Fibroblast of villous mesenchyme (primary cell): ENCODE measurements around the gene KCNQ1. TPM values are rescaled to one million over a fixed set of nuclear protein-coding genes. Genes with fewer than 3 reads are reported as not detected.

Source experiments
- DNase-seq: peaks from one replicate; pipeline ENCODE4 v3.0.0-alpha.2; 2010; ENCODE audit warnings: low read depth
- H3K4me3 ChIP-seq: 2 replicates; pipeline ENCODE4 v1.5.1; 2011; ENCODE audit warnings: low read depth, mild to moderate bottlenecking, low read length
- CTCF ChIP-seq: IDR thresholded peaks from 2 replicates; pipeline ENCODE4 v1.5.1; 2012; ENCODE audit warnings: low read depth, mild to moderate bottlenecking, low read length; ENCODE audit not compliant: insufficient read depth
- total RNA-seq: library from RNA; depleted of rRNA; stranded (reverse); fragments of >200 nt; gene quantifications from 2 replicates; pipeline ENCODE4 v1.2.3, GENCODE V29; 2012

Gene KCNQ1
- total RNA-seq, 1 donor: not detected

DNA sequence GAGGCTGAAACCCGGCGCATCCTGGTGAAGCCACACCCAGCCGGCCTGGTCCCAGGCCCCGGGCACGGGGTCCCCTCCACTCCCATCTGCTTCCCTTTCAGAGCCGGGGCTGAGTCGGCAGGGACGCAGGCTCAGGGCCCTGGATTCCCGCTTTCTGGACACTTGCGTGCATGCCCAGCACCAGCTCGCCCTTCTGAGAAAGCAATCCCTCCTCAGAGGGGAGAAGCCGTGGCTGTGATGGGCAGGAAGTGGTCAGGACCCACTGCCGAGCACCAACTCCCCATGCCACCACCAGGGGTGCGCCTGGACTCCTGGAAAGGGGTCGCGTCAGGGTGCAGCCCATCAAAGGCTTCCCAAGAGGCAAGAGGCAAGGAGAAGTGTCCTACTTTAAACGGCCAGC lies 425.7 kb downstream of the KCNQ1 start:
- TF ChIP-seq CTCF: peak; percentile 12
- no peak overlapping the region for H3K4me3 ChIP-seq
- DNase-seq: no peak

GRCh38 chr11:2870969-2871680 lies 426.3 kb downstream of the KCNQ1 start:
- peak; percentile 19 for DNase-seq
- TF ChIP-seq CTCF: no peak
- no peak overlapping the region for H3K4me3 ChIP-seq

DNA sequence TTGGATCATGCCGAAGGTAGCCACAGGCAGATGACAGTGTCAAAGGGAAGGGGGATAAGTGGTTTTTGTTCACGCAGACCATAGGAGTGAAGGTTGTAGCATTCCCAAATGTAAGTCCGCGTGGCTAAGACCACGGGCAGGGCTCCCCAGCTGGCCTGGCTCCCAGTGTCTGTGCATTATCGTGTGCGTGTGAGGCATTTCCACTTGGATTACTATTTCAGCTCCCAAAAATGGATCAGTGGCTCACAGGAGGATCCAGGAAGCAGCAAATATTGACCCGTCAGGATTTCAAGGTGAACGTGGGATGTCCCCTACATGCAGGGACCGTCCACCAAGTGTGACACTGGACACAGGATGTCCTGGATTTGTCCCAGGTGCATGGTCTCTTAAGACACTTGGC lies 430.2 kb downstream of the KCNQ1 start:
- DNase-seq: no peak
- no peak for TF ChIP-seq CTCF
- no peak overlapping the region for H3K4me3 ChIP-seq

GRCh38 chr11:2877474-2877873 lies 432.7 kb downstream of the KCNQ1 start:
- no peak overlapping the region for H3K4me3 ChIP-seq
- TF ChIP-seq CTCF: no peak
- no peak for DNase-seq

DNA sequence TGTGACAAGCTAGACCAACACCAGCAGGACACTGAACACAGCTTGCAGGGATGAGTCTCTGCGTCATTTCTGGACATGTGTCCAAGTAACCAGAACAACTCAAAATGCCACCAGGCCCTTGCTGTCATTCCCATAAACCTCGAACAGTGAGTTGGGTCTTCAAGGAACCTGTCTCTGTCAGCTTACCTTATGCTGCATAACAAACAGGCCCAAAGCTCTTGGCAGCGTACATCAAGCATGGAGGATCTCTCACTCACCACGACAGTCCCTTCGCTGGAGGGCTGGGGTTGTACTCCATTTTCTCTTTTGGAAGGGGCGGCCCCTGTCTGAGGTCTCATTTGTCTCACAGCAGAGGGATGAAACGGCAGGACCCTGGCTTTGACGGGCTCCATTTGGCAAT lies 434.0 kb downstream of the KCNQ1 start:
- H3K4me3 ChIP-seq: no peak overlapping the region
- DNase-seq: no peak
- TF ChIP-seq CTCF: no peak

GRCh38 chr11:2880646-2881045 lies 435.8 kb downstream of the KCNQ1 start:
- no peak for DNase-seq
- H3K4me3 ChIP-seq: no peak overlapping the region
- no peak for TF ChIP-seq CTCF
